Activated CD8-positive, alpha-beta memory T cell treated with anti-CD3 and anti-CD28 coated beads, Interleukin-2, amount 50 U/mL, for 4 hours (primary cell): ENCODE data around the gene EPS15.
"Not testable (repeated sequence)": the region's sequence is repeated elsewhere in the genome, so short reads cannot be mapped to it uniquely, and the experiment has no call there.

Experiments
- DNase-seq: peaks from one replicate; pipeline ENCODE4 v3.0.0-alpha.2; 2020

The EPS15 gene

DNA sequence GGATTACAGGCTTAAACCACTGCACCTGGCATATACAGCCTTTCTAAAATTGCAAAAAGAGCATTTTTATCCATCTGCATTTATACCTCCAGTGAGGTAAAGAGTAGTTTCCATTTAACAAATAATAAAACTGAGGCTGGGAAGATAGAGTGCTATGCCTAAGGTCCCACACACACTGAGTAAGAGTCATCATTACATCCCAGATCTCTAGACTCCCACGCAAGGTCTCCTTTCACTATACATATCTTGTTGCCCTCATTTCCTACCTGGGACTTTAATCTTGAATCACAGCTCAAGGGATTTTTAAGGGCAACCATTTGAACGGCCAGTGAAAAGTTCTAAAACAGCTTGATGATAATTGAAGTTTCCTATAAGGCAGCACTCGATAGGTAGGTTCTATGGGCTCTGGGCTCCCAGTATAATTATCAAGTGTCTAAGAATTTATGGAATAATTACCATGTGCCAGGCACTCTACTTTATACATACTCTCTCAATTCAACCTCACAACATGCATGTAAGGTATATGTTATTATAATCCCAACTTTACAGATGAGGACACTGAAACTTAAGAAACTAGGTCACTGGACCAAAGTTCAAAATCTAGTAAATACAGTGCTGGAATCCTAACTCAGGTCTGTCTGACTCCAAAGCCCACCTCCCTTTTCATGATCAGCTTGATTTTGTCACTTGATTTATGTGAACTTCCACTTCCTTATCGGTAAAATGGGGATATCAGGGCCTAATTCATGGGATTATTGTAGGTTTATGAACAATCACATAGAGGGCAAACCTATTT is 23.3 kb upstream of the EPS15 start:
- no peak for DNase-seq

DNA sequence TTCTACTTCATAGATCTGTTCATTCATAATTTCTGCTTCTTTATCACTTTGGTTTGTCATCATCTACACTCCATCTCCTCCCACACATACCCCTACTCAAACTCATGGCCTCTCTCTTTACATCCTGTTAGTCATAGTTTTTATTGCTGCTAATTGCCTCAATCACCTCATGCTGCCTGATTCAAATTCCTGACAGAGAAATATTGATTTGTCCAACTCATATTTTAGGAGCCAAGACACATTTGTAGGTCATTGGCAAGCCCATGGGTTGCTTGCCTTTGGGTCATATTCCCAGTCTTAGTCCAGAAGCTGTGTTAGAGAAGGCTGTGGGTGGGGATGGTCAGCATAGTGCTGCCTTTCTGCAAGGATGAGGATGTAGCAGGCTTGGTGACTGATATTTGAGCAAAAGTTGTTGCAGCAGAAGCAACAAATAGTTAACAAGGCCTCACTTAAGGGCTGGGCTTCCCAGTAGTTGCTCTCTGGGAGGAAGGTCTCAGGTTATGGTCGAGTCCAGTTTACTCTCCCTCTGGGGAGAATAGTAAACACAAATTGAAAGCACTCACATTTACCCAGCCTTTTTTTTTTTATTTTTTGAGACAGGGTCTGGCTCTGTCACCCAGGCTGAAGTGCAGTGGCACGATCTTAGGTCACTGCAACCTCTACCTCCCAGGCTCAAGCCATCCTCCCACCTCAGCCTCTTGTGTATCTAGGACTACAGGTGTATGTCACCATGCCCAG is 22.4 kb upstream of the EPS15 start:
- DNase-seq: no peak

- no peak for DNase-seq
These were observed 18.5 kb upstream of the EPS15 start for GRCh38 chr1:51537568-51537967.

- peak; percentile 36 for DNase-seq
These were observed 16.0 kb upstream of the EPS15 start for GRCh38 chr1:51535006-51535592.

DNA sequence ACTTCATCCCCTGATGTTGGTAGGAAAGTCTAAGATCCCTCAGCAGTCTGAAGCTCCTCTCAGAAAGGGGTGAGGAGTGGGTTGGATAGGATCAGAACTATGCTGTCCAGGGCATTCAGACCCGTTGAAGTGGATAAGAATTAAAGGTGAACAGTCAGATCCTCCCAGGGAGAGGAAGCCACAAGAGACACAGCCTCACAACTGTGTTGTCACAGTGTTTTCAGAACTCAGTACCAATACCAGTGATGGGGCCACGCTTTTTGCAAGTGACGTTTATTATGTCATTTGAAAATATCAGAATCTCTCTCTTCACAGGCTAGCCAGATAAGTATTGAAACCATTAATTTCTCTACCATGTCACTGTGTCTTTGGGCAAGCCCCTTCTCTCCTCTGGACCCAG is 15.4 kb upstream of the EPS15 start:
- no peak for DNase-seq

- no peak for DNase-seq
These were observed 13.8 kb upstream of the EPS15 start for GRCh38 chr1:51532853-51533252.

GRCh38 chr1:51530447-51530846 is 11.4 kb upstream of the EPS15 start:
- not testable (repeated sequence) for DNase-seq

GRCh38 chr1:51527144-51527543 is 8.1 kb upstream of the EPS15 start:
- no peak for DNase-seq

GRCh38 chr1:51526248-51526647 is 7.2 kb upstream of the EPS15 start:
- no peak for DNase-seq

DNA sequence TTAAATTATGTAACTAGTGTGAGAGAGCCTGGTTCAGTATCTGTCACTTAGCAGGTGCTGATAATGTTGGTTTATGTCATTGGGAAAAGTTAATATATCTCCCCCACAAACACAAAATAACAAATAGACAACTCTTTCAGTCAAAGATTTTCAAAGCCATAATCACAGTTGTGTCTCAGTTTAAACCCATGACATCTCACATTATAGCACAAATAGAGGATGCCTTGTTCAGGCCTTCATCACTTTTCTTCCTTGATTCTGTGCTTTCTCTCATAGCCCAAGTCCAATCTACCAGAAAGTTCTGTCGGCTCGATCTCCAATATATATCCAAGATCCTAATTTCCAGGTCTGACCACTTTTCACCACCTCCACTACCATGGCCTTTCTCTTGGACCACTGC is 6.2 kb upstream of the EPS15 start:
- no peak for DNase-seq

- DNase-seq: no peak
These were observed 5.8 kb upstream of the EPS15 start for GRCh38 chr1:51524817-51525216.

DNA sequence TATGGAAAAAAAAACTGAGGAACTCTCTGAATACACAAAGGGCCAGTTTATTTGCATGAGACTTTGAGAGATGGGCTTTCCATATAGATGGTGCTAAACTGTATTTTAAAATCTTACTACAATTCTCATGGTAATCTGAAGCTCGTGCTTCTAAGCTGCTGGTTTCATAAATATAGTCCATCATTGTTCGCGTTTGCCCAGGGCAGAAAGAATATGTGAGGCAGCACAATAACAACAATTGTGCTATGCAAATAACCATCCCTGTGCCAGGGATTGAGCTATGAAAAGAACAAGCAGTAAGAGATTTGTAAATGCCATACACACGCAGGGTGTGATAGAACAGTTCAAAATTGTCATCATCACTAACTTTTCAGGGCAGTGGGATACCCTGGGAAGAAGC is 4.9 kb upstream of the EPS15 start:
- no peak for DNase-seq

DNA sequence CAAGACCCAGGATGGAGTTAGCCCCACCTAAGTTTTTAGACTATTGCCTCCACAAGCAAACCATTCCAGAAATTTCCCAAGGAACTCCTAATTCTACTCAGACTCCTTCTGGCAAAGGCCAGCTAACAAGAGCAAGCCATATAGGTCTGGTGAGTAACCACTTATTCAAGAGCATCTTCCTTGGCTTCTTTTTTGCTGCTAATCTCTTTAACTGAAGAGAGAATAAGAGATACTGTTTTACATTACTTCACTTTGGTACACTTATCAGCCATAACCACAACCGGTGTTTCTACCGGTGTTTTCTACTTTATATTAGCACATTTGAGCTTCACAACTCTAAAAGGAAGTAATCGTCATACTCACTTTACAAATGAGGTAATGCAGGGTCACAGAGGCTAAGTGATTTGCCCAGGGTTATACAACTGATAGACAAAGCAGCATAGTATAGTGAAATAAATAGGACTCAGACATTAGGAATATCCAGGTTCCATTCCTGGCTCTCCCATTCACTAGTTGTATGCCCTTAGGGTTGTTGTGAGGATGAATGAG is 1.7 kb upstream of the EPS15 start:
- DNase-seq: no peak

GRCh38 chr1:51519865-51520699 is 1.0 kb upstream of the EPS15 start:
- DNase-seq: no peak

DNA sequence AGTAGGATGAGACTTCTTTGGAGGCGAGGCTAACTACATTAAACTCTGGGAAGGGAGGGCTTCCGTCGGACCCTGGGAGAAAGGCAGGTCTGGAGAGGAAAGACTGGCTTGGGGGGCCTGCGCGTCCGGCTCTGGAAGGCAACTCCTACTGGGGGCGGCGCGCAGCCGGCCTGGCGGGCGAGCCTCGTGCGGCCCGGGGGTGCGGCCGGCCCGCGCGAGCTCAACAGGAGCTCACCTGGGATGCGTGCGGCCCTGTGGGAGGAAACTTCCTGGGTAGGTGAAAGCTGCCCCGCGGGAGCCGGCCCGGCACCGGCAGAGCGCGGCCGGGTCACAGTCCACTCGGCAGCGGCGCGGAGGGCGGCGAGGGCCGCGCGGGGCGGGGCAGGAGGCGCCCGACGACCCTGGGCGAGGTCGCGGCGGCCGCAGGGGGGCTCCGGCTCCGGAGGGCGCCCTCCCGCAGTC is 449 bp downstream of the EPS15 start:
- peak; percentile 43 for DNase-seq

- peak; percentile 28 for DNase-seq
These were observed 957 bp downstream of the EPS15 start for GRCh38 chr1:51518033-51518585.

DNA sequence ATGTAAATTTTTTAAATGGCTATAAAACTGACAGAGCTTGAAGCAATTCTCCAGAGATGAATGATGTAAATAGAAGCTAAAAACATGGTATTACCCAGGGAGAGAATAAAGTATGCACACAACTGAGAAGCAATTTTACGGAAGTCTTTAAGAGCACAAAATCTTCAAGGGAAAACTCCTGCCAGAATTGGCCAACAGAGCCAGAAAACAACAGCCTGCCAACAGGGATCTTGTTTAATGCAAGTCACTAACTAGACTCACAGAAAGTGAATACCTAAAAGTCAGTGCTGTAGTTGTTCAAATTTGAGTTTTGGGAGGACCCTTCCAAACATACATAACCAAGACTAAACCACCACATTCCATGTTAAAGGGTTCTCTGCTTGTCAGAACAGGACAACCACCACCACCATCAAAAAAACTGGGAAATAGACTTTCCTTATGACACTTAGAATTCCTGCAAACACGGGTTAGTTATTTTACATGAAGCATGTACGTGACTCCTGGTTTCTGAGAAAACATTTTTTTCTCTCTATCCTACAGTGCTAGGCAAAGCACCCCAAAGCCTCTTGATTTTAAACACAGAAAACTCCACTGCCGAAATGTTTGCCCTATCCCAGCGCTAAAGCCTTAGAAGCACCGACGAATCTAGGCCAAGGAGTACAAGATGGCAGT is 1.6 kb downstream of the EPS15 start:
- DNase-seq: no peak

- no peak for DNase-seq
These were observed 2.4 kb downstream of the EPS15 start for GRCh38 chr1:51516649-51517158.

DNA sequence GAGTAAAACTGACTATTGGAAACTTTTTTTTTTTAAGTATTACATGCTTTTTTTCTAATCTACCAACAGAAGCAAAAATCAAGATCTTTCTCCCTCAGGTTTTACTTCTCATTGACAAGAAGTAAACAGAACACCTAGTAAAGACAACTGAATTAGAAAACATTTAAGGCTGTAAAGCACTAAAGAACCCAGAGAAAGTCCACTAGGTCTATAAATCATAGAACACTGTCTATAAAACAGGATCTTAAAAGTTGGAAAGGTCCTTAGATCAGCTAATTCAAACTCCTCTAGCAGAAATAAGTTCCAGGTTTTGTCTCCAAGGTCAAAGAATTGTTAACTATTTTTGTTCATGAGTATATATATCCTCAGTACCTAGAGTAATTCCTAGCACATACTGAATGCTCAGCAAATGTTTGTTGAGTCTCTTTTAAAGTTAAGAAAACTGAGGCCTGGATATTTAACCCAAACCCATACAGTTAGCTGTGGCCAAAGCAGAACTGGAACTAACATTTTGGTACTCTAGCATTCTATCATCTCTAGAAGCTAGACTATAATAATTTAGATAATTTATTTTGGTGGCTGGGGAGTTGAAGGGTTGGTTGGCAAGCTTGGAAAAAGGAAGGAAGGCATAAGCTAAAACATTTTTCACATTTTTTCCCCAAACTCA is 3.0 kb downstream of the EPS15 start:
- DNase-seq: no peak

DNA sequence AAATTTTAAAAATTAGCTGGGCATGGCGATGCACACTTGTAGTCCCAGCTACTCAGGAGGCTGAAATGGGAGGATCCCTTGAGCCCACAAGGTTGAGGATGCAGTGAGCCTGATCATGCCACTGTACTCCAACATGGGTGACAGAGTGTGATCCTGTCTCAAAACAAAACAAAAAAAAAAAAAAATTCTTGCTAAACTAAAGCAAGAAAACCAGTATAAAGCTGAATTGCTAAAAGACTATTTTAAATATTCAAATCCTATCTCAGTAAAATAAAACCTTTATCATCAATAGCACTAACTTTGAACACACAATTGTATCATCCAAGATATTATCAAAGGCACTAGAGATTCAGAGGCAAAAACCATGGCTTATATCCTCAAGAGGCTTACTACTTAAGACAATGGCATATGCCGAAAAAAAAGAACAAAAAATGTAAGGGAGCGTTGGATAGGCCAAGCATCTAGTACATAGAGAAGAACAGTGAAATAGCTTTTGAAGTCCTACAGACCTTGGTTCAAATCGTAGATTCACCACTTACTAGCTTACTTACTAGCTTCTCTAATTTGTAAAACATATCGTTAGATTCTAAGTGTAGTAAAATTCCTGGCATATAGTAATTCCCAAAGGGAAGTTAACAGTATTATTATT is 3.6 kb downstream of the EPS15 start:
- no peak for DNase-seq
